ENCODE measurements around the gene RNF34.

GRCh38 chr12:121373755-121374154 is 26.2 kb upstream of the RNF34 start:
- no peak for TF ChIP-seq MYBL2 (CRISPR knock-in tag; IDR thresholded peaks at IDR 0.05)
- no peak for TF ChIP-seq CTCF (IDR thresholded peaks at IDR 0.05)
- no peak for TF ChIP-seq SMAD3 (CRISPR knock-in tag; IDR thresholded peaks at IDR 0.05; ENCODE audit: borderline replicate concordance)
- no peak for TF ChIP-seq RELA (CRISPR knock-in tag; IDR thresholded peaks at IDR 0.05; ENCODE audit: borderline replicate concordance)
- TF ChIP-seq ATF3 (CRISPR knock-in tag; conservative IDR thresholded peaks at IDR 0.05) = no peak
- TF ChIP-seq MAX (CRISPR knock-in tag; IDR thresholded peaks at IDR 0.05) = no peak
- no peak for TF ChIP-seq GABPB1 (CRISPR knock-in tag; IDR thresholded peaks at IDR 0.05)

Data from WTC11 (cell line).